ENCODE data around the gene JAKMIP1.
A peak's percentile ranks its signal among the peaks of the same experiment; 100 is the strongest.
"Not testable (repeated sequence)": the region's sequence is repeated elsewhere in the genome, so short reads cannot be mapped to it uniquely, and the experiment has no call there.

The JAKMIP1 gene

GRCh38 chr4:6143603-6144181 is 56.7 kb downstream of the JAKMIP1 start:
- DNase-seq (ENCODE audit: low spot score): peak; percentile 52

GRCh38 chr4:6142935-6143602 is 57.3 kb downstream of the JAKMIP1 start:
- DNase-seq (ENCODE audit: low spot score): peak; percentile 36

GRCh38 chr4:6142511-6142910 is 57.8 kb downstream of the JAKMIP1 start:
- DNase-seq (ENCODE audit: low spot score): no peak

- no peak for DNase-seq (ENCODE audit: low spot score)
Observed at GRCh38 chr4:6141554-6141953, 58.8 kb downstream of the JAKMIP1 start.

- not testable (repeated sequence) for DNase-seq (ENCODE audit: low spot score)
Observed at GRCh38 chr4:6141021-6141420, 59.3 kb downstream of the JAKMIP1 start.

- no peak for DNase-seq (ENCODE audit: low spot score)
Observed at GRCh38 chr4:6137747-6138135, 62.6 kb downstream of the JAKMIP1 start.

GRCh38 chr4:6137027-6137746 is 63.2 kb downstream of the JAKMIP1 start:
- no peak for DNase-seq (ENCODE audit: low spot score)

DNA sequence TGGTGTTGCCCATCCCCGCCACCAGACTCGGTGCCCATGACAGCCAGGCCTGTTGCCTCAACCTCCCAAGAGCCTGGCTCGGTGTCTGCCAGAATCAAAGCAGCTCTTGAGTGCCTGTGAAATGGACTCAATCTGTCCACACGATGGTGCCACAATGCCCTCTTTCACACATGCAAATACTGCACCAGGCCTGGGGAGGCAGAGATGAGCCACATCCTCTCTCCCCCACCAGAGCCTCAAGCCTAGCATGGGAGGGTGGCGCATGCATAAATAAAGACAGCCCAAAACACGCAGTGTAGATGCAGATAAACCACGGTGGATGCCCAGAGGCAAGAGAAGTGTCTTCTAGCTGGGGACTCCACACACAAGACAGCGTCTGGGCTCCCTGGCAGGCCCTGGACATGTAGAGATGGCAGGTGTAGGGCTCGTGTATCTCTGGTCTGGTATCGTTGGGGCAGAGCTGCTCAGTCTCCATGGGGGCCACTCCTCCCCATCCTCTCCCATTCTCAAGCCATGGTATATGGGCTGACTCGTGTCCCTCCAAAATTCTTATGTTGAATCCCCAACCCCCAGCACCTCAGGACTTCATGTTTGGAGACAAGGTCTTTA is 65.6 kb downstream of the JAKMIP1 start:
- DNase-seq (ENCODE audit: low spot score): peak; percentile 68

DNA sequence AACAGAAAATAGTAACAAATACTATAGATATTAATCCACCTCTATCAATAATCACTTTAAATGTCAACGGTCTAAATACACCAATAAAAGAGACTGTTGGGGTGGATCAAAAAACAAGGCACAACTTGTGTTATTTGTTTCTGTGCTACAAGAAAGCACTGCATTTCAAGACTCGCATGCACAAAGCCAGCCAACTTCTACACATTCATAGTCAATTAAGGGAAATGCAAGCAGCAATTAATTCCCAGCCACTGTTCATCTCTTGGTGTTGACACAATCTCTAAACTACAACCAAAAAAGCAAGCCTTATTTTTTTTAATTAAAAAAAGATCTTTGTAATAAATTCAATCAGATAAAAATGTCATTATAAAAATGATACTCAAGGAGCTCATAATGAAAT is 67.6 kb downstream of the JAKMIP1 start:
- DNase-seq (ENCODE audit: low spot score): peak; percentile 29

GRCh38 chr4:6128221-6128850 is 72.0 kb downstream of the JAKMIP1 start:
- peak; percentile 31 for DNase-seq (ENCODE audit: low spot score)

GRCh38 chr4:6126971-6127745 is 73.2 kb downstream of the JAKMIP1 start:
- DNase-seq (ENCODE audit: low spot score): no peak

DNA sequence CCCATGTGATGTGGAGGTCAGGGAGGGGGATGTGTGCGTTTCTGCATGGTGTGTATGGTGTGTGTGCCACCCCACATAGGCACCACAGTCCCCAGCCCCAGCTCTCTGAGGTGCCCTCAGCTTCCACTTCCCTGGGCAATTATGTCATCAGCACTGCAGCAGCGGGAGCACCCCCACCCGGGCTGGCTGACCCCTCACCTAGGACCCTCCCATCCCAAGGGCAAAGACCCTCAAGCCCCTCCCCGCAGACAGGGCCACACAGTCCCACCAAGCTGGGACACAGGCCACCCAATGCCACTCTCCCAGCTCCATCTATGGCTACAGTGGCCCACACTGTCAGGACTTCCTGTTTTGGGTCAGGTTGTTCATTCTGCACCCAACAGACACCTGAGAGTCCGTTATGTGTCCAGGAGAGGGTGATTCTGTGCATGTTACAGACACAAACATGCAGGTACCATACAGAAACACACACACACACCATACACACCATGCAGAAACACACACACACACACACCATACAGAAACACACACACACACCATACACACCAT is 75.2 kb downstream of the JAKMIP1 start:
- DNase-seq (ENCODE audit: low spot score): no peak

DNA sequence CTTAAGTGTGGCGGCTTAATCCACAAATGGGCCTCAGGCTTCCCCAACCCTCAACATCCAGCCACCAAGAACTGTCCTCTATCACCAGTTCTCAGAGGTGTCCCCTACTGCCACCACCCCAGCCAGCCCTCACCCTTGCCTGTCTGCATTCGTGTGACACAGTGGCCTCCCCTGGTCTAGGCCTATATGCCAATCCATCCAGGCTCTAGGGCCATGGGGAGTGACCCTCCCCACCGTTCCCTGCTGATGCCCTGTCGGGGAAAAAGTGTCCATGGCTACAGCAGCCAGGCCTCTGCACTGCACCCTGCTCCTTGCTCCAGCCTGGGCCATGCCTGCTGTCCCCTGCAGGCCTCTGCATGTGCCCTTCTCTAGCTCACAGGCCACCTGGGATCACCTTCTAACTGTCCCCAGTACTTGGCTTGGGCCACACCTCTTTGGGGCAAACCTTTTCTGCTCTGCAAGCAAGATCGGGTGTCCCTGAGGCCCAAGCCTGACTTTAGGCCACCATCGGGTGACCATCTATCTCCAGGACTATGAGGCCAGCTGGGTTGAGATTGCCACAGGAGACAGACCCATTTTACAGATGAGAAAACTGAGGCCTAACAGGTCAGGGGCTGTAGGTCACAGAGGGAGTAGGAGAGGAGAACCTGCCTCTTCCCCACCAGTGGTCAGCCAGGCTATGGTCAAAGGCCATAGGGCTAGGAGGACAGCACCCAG is 75.8 kb downstream of the JAKMIP1 start:
- DNase-seq (ENCODE audit: low spot score): no peak

GRCh38 chr4:6123976-6124375 is 76.4 kb downstream of the JAKMIP1 start:
- DNase-seq (ENCODE audit: low spot score): no peak

- no peak for DNase-seq (ENCODE audit: low spot score)
Observed at GRCh38 chr4:6123541-6123940, 76.8 kb downstream of the JAKMIP1 start.

DNA sequence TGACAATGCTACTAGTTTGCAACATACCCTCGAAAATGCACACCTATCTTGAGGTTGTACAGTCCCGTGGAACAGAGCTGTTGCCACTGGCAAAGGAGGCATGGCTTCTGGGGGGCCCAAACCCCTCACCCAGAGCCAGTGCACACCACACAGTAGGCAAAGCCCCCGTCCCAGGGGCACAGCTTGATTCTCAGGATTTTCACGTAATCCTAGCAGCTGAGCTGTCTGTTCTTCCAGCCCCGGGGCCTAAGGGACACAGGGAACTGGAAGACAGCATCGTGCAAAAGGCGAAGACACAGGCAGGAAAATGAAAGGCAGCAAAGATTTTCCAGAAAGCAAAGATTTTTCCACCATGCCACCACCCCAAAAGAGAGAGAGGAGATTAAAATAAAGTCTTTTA is 77.2 kb downstream of the JAKMIP1 start:
- DNase-seq (ENCODE audit: low spot score): no peak

- DNase-seq (ENCODE audit: low spot score): no peak
Observed at GRCh38 chr4:6122496-6122895, 77.9 kb downstream of the JAKMIP1 start.

GRCh38 chr4:6121941-6122340 is 78.4 kb downstream of the JAKMIP1 start:
- no peak for DNase-seq (ENCODE audit: low spot score)

- DNase-seq (ENCODE audit: low spot score): no peak
Observed at GRCh38 chr4:6121276-6121850, 79.0 kb downstream of the JAKMIP1 start.

DNA sequence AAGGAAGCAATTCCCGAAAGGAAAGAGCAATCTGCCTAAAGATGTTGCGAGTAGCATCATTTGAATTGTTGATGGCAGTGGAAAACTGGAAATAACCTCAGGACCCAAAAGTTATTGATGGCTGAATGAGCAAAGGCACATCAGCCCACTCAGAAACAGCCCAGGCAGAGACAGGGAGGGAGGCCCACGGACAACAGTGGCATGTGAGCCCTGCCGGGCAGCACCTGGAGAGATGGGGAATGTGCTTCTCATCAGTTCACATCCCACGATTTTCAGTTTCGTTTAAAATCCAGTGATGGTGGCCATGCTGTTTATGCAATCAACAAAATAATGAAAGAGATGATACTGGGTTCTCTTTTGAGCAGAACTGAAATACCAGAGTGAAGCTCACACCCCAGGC is 80.0 kb downstream of the JAKMIP1 start:
- no peak for DNase-seq (ENCODE audit: low spot score)

Measured in Ammon's horn (tissue), 1 donor.